Stimulated activated effector memory CD8-positive, alpha-beta T cell treated with anti-CD3 and anti-CD28 coated beads, Interleukin-12 subunit alpha, Interleukin-12 subunit beta, amount 100 ng/mL, for 72 hours (primary cell): Measurements from ENCODE around the gene UCN2.
"Not testable (repeated sequence)": the region's sequence is repeated elsewhere in the genome, so short reads cannot be mapped to it uniquely, and the experiment has no call there.

Experiments used
- ATAC-seq: fragments of 150-1000 bp; cut with Tn5 transposase; 2 replicates; pipeline ENCODE4 v1.10.0; 2021
- DNase-seq, 2 donors: peaks; one replicate each; pipeline ENCODE4 v3.0.0; 2021 to 2022; ENCODE audit warnings: low spot score in 2 of 2
- H3K27ac Mint-ChIP-seq: one replicate; pipeline ENCODE4 v1.8.0; 2022; ENCODE audit warnings: mild to moderate bottlenecking, mixed read lengths
- H3K36me3 Mint-ChIP-seq: one replicate; pipeline ENCODE4 v1.8.0; 2022; ENCODE audit warnings: mild to moderate bottlenecking, mixed read lengths
- H3K4me1 Mint-ChIP-seq: one replicate; pipeline ENCODE4 v1.8.0; 2022; ENCODE audit warnings: mixed read lengths
- H3K4me3 Mint-ChIP-seq: one replicate; pipeline ENCODE4 v1.8.0; 2022; ENCODE audit warnings: mild to moderate bottlenecking, mixed read lengths
- H3K9me3 Mint-ChIP-seq: one replicate; pipeline ENCODE4 v1.8.0; 2022; ENCODE audit warnings: mixed read lengths

The UCN2 gene

DNA sequence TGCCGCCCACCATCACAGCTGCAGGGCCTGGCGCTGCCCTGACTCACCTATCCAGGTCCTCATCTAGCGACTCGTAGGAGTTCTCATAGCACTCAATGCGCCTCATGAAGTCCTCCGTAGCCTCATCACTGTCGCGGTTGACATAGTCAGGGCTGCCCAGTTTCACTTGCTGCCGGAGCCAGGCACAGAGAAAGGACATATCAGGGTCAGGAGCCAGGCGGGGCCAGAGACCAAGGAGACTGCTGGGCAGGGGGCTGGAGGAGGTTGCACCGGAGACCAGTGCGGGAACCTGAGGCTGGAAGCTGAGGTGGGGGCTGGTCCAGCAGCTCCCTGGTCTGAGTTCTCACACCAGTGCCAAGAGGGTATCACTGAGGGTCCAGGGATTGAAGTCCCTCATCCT lies 25.1 kb downstream of the UCN2 start:
- Mint-ChIP-seq H3K4me3 (no peak overlapping the region), H3K4me1 (no peaks in the 10 kb centered on the region), H3K27ac (peak overlapping the region; percentile 32), H3K9me3 (no peaks in the 10 kb centered on the region), H3K36me3 (peaks cover 100% of the 10 kb centered on the region)
- no peak for DNase-seq
- ATAC-seq = no peak

DNA sequence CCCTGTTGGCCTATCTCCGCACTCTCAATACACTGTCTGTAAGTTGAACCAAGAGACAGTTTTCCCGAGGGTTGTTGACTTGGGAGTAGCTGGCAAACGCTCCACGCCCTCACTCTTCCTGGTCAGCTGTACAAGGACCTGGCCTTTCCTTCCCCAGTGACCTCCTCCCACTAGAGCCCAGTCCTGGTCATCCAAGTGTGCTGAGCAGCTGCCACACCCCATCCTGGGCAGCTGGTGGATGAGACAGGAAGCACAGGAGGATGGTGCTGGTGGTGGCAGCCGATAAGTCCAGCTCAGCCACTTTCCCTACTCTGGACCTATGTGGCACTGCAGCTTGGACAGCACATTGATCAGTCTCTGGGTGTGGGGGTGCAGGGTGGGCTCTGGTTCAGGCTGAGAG lies 26.8 kb downstream of the UCN2 start:
- Mint-ChIP-seq H3K4me1 (no peaks in the 10 kb centered on the region), H3K36me3 (peaks cover 100% of the 10 kb centered on the region), H3K27ac (no peak overlapping the region), H3K4me3 (no peak overlapping the region), H3K9me3 (no peaks in the 10 kb centered on the region)
- ATAC-seq = no peak
- no peak for DNase-seq

GRCh38 chr3:48536116-48536515 lies 27.5 kb downstream of the UCN2 start:
- H3K4me3 Mint-ChIP-seq = no peak overlapping the region
- ATAC-seq = peak; percentile 17
- no peak for DNase-seq
- H3K36me3 Mint-ChIP-seq = peaks cover 100% of the 10 kb centered on the region
- peak overlapping the region; percentile 5 for H3K27ac Mint-ChIP-seq
- no peaks in the 10 kb centered on the region for H3K9me3 Mint-ChIP-seq
- H3K4me1 Mint-ChIP-seq = no peaks in the 10 kb centered on the region

DNA sequence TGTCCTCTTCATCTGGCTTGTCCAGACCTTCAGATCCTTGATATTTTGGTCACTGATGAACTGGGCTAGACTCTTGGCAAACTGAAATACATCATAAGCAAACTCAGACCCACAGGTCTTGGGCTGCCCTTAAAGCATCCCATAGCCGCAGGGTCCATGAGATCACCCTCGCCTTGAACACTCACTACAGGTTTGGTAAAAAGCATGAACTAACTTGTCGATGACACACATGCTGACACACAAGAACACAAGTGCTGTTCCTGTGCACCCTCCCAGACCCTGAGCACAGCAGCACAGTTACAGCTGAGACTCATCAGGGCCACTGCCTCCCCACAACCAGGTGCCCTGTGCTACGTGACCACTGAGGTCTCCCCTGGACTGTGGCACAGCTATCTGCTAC lies 28.0 kb downstream of the UCN2 start:
- Mint-ChIP-seq H3K4me1 (no peaks in the 10 kb centered on the region), H3K27ac (no peak overlapping the region), H3K9me3 (no peaks in the 10 kb centered on the region), H3K4me3 (no peak overlapping the region), H3K36me3 (peaks cover 100% of the 10 kb centered on the region)
- DNase-seq (no peak), ATAC-seq (peak; percentile 37)

- no peak overlapping the region for H3K4me3 Mint-ChIP-seq
- DNase-seq = no peak
- H3K36me3 Mint-ChIP-seq = peaks cover 100% of the 10 kb centered on the region
- ATAC-seq = no peak
- no peaks in the 10 kb centered on the region for H3K9me3 Mint-ChIP-seq
- H3K4me1 Mint-ChIP-seq = no peaks in the 10 kb centered on the region
- H3K27ac Mint-ChIP-seq = no peak overlapping the region
Observed at GRCh38 chr3:48532977-48533337, 30.6 kb downstream of the UCN2 start.

DNA sequence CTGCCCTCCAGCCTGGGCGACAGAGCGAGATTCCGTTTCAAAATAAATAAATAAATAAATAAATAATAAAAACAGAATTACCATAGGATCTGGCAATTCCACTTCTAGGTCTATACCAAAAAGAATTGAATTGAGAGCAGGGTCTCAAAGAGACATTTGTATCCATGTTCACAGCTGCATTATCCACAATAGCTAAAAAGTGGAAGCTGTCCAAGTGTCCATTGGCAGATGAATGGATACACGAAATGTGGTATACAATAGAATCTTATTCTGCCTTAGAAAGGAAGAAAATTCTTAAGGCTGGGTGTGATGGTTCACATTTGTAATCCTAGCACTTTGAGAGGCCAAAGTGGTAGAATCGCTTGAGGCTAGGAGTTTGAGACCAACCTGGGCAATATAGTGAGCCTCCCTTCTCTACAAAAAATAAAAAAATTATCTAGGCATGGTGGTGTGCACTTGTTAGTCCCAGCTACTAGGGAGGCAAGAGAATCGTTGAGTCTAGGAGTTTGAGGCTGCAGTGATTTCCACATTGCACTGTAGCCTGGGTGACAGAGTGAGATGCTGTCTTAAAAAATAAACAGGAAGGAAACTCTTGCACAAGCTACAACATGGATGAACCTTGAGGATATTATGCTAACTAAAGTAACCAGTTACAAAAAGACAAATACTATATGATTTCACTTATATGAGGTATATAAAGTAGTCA lies 31.2 kb downstream of the UCN2 start:
- Mint-ChIP-seq H3K4me1 (no peaks in the 10 kb centered on the region), H3K4me3 (no peak overlapping the region), H3K9me3 (no peaks in the 10 kb centered on the region), H3K27ac (no peak overlapping the region), H3K36me3 (peaks cover 100% of the 10 kb centered on the region)
- DNase-seq = no peak
- no peak for ATAC-seq

DNA sequence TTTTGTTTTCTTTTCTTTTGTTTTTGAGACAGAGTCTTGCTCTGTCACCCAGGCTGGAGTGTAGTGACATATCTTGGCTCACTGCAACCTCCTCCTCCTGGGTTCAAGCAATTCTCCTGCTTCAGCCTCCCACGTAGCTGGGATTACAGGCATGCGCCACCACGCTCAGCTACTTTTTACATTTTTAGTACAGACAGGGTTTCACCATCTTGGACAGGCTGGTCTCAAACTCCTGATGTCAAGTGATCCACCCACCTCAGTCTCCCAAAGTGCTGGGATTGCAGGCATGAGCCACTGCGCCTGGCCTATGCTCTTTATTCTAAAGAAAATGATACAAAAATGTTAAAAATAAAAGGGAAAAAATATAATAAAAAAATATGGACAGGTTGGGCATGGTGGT lies 32.9 kb downstream of the UCN2 start:
- not testable (repeated sequence) for H3K9me3 Mint-ChIP-seq, H3K4me3 Mint-ChIP-seq, H3K27ac Mint-ChIP-seq, ATAC-seq, H3K4me1 Mint-ChIP-seq, DNase-seq
- H3K36me3 Mint-ChIP-seq = peaks cover 100% of the 10 kb centered on the region

GRCh38 chr3:48528754-48529153 lies 34.8 kb downstream of the UCN2 start:
- DNase-seq (no peak), ATAC-seq (no peak)
- Mint-ChIP-seq H3K9me3 (no peaks in the 10 kb centered on the region), H3K4me1 (no peaks in the 10 kb centered on the region), H3K36me3 (peaks cover 100% of the 10 kb centered on the region), H3K27ac (no peak overlapping the region), H3K4me3 (no peak overlapping the region)

DNA sequence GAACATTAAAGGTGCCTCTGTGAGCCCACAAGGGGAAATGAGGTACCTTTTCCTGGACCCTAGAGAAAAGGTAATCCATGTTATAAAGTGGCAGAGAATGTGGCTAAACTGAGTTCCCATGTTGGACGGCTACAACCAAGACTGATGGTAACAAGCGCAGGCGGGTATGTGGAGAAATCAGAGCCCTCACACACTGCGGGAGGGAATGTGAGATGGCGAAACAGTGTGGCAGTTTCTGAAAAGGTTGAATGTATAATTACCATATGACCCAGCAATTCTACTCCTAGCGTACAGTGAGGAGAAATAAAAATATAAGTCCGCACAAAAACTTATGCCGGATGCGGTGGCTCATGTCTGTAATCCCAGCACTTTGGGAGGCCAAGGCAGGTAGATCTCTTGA lies 35.5 kb downstream of the UCN2 start:
- Mint-ChIP-seq H3K36me3 (peaks cover 100% of the 10 kb centered on the region), H3K9me3 (no peaks in the 10 kb centered on the region), H3K4me1 (no peaks in the 10 kb centered on the region), H3K4me3 (no peak overlapping the region), H3K27ac (no peak overlapping the region)
- no peak for ATAC-seq
- DNase-seq = no peak

DNA sequence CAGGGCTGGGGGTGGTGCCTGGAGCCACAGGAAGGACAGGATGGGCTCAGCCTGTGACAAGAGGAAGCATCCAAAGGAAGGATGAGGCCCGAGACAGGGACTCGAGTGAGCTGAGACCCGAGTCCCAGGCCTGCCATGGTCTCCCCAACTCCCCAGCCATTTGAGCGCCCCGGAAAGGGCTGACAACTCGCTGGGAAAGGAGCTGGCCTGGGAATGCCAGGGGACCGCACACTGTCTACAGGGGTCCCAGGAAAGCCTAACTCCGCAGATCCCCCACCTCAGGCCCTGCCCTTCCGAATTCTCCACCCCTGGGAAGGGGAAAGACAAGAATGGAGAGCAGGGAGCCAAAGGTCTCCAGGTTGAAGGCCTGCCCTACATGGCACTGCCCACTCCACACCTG lies 38.6 kb downstream of the UCN2 start:
- no peak overlapping the region for H3K4me3 Mint-ChIP-seq
- ATAC-seq = no peak
- no peaks in the 10 kb centered on the region for H3K9me3 Mint-ChIP-seq
- peak overlapping the region; percentile 63 for H3K27ac Mint-ChIP-seq
- H3K36me3 Mint-ChIP-seq = peaks cover 93% of the 10 kb centered on the region
- peaks cover 11% of the 10 kb centered on the region for H3K4me1 Mint-ChIP-seq
- no peak for DNase-seq

DNA sequence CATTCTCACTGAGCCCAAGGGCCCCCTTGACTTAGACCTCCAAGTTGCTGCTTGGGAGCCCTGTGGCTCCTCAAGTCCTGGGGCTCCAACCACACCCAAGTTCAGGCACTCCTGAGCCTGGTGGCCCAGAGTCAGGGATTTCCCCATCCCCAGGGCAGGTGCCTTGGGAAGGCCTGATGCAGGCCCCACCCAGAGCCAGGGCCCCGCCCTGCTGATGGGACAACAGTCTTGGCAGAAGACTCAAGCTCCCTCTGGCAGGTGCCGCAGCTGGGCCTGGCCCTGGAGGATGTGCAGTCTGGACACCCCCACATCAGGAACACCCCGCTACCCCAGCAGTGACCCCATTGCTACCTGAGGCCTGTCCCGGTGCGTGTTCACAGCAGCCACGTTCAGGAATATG lies 41.9 kb downstream of the UCN2 start:
- peaks cover 91% of the 10 kb centered on the region for H3K36me3 Mint-ChIP-seq
- no peaks in the 10 kb centered on the region for H3K9me3 Mint-ChIP-seq
- ATAC-seq = no peak
- DNase-seq = no peak
- H3K4me1 Mint-ChIP-seq = peaks cover 42% of the 10 kb centered on the region
- no peak overlapping the region for H3K4me3 Mint-ChIP-seq
- no peak overlapping the region for H3K27ac Mint-ChIP-seq

- Mint-ChIP-seq H3K4me1 (peaks cover 54% of the 10 kb centered on the region), H3K9me3 (no peaks in the 10 kb centered on the region), H3K27ac (peak overlapping the region; percentile 37), H3K4me3 (no peak overlapping the region), H3K36me3 (peaks cover 81% of the 10 kb centered on the region)
- DNase-seq (no peak), ATAC-seq (peak; percentile 3)
Observed at GRCh38 chr3:48519277-48519643, 44.3 kb downstream of the UCN2 start.

DNA sequence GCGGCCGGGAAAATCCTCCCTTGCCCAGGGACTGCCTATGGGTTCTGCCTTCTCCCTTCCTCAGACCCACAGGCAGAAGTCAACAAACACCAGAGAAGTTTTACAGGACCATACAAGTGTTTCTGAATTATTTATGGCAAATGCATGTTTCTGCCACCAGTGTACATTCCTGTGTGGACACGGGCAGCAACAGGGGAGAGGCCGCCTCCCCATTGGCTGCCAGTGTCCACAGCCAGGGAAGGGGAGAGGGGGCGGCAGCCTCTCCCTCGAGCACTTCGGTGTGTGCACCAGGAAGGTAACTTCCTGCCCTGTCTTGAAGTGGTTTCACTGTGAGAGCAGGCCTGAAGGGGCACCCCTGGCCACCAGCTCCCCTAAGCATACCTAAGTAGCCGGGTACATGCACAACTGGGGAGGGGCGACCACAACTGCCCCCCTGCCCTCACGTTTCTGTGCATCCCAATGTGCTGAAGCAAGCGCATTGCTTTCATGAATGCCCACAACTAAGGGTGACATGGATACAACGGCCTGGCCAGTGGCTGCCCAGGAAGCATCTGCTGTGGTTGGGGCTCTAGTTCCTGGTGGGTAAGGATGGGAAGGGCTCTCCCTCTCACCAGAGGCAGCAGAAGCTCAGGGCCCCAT lies 44.8 kb downstream of the UCN2 start:
- no peak overlapping the region for H3K4me3 Mint-ChIP-seq

GRCh38 chr3:48518069-48518468 lies 45.5 kb downstream of the UCN2 start:
- DNase-seq = no peak
- Mint-ChIP-seq H3K9me3 (no peaks in the 10 kb centered on the region), H3K4me1 (peaks cover 56% of the 10 kb centered on the region), H3K4me3 (no peak overlapping the region), H3K27ac (peak overlapping the region; percentile 81), H3K36me3 (peaks cover 77% of the 10 kb centered on the region)
- ATAC-seq = no peak

More for the DNA sequence above, 44.8 kb downstream of the UCN2 start:
- Mint-ChIP-seq H3K4me1 (peaks cover 56% of the 10 kb centered on the region), H3K36me3 (peaks cover 77% of the 10 kb centered on the region), H3K9me3 (no peaks in the 10 kb centered on the region), H3K27ac (peak overlapping the region; percentile 81)
- no peak for DNase-seq
- no peak for ATAC-seq

DNA sequence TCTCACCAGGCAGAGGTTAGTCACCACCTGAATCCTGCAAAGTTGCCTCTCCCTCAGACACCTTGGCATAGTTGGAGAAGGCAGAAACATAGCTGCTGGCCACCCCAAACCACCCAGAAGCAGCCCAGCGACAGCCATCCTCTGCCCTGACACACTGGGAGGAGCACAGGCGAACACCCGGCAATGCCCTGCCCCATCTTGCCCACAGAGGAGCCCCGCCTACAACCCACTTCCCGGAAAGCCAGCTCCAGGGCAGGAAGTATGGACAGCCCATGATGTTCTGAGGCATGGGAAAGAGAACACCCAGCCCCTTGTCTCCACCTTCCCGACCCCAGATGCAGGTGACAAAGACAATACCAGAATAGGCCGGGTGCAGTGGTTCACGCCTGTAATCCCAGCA lies 47.0 kb downstream of the UCN2 start:
- Mint-ChIP-seq H3K36me3 (peaks cover 73% of the 10 kb centered on the region), H3K27ac (peak overlapping the region; percentile 81), H3K4me1 (peaks cover 56% of the 10 kb centered on the region), H3K9me3 (no peaks in the 10 kb centered on the region), H3K4me3 (no peak overlapping the region)
- DNase-seq (no peak), ATAC-seq (peak; percentile 6)

- peaks cover 41% of the 10 kb centered on the region for H3K4me1 Mint-ChIP-seq
- peaks cover 70% of the 10 kb centered on the region for H3K36me3 Mint-ChIP-seq
- H3K9me3 Mint-ChIP-seq = no peaks in the 10 kb centered on the region
- no peak overlapping the region for H3K27ac Mint-ChIP-seq
- ATAC-seq (no peak), DNase-seq (no peak)
- no peak overlapping the region for H3K4me3 Mint-ChIP-seq
Observed at GRCh38 chr3:48514431-48515227, 49.0 kb downstream of the UCN2 start.
